IMR-90 (cell line): ENCODE data around the gene IQGAP2. TPM values are rescaled to one million over a fixed set of nuclear protein-coding genes. Genes with fewer than 3 reads are reported as not detected.

Experiments used
- ATAC-seq: fragments of 200-7000 bp; cut with Tn5 transposase; 2 replicates; pipeline ENCODE4 v1.9.1; 2020; ENCODE audit warnings: low read depth, mild to moderate bottlenecking, moderate library complexity
- BruUV-seq: library from RNA; stranded (reverse); fragments of 400-500 nt; replicated peaks from 2 replicates; lab custom pipeline; 2021; lab: Mats Ljungman, UMichigan
- CTCF ChIA-PET: fragments of 300-600 bp; formaldehyde crosslinking; extraction: SDS; loops from one replicate; lab custom pipeline; 2021; ENCODE audit warnings: antibody characterized with exemption; lab: Yijun Ruan, JAX
- POLR2A ChIA-PET: fragments of 300-600 bp; sonication (Branson Sonifier 250); formaldehyde crosslinking; loops from one replicate; lab custom pipeline; 2022; ENCODE audit warnings: antibody characterized with exemption; ENCODE audit not compliant: unreplicated experiment; lab: Charles Lee
- DNase-seq: peaks from one replicate; pipeline ENCODE4 v3.0.0; 2013
- H2AFZ ChIP-seq: replicated peaks from 2 replicates; pipeline ENCODE3; 2013; ENCODE audit warnings: low read length, mild to moderate bottlenecking; ENCODE audit not compliant: poor library complexity
- H2AK5ac ChIP-seq: 2 replicates; pipeline ENCODE4 v1.6.1; 2013; ENCODE audit warnings: low read depth, low read length, inconsistent platforms
- H2AK9ac ChIP-seq: replicated peaks from 2 replicates; pipeline ENCODE3; 2013; ENCODE audit warnings: mild to moderate bottlenecking, low read depth, low read length, moderate library complexity; ENCODE audit not compliant: poor library complexity
- H2BK120ac ChIP-seq: 2 replicates; pipeline ENCODE4 v1.6.1; 2013; ENCODE audit warnings: low read depth, low read length, inconsistent platforms
- H2BK15ac ChIP-seq: 3 replicates; pipeline ENCODE4 v1.6.1; 2013; ENCODE audit warnings: low read depth, low read length, inconsistent platforms
- H2BK20ac ChIP-seq: 2 replicates; pipeline ENCODE4 v1.6.1; 2013; ENCODE audit warnings: low read depth, mild to moderate bottlenecking, inconsistent platforms, low read length, moderate library complexity
- H2BK5ac ChIP-seq: 2 replicates; pipeline ENCODE4 v1.6.1; 2013; ENCODE audit warnings: mild to moderate bottlenecking, low read depth, low read length, inconsistent platforms; ENCODE audit not compliant: poor library complexity, severe bottlenecking
- H3K14ac ChIP-seq: replicated peaks from 2 replicates; pipeline ENCODE4 v1.6.1; 2013; ENCODE audit warnings: low read depth, low read length, inconsistent platforms
- H3K18ac ChIP-seq: 2 replicates; pipeline ENCODE4 v1.6.1; 2013; ENCODE audit warnings: low read depth, low read length, control low read depth
- H3K23ac ChIP-seq: 2 replicates; pipeline ENCODE4 v1.6.1; 2013; ENCODE audit warnings: low read depth, low read length, inconsistent platforms
- H3K27ac ChIP-seq: 2 replicates; pipeline ENCODE4 v1.5.1; 2013; ENCODE audit warnings: mild to moderate bottlenecking, control low read depth, low read length; ENCODE audit not compliant: insufficient read depth
- H3K27me3 ChIP-seq: 2 replicates; pipeline ENCODE4 v1.6.1; 2013; ENCODE audit warnings: low read length; ENCODE audit not compliant: control insufficient read depth, insufficient read depth
- H3K36me3 ChIP-seq: 2 replicates; pipeline ENCODE4 v1.6.1; 2013; ENCODE audit warnings: low read length, mixed read lengths; ENCODE audit not compliant: control insufficient read depth, insufficient read depth
- H3K4ac ChIP-seq: 2 replicates; pipeline ENCODE4 v1.6.1; 2013; ENCODE audit warnings: low read depth, low read length, inconsistent platforms
- H3K4me1 ChIP-seq: 2 replicates; pipeline ENCODE4 v1.6.1; 2013; ENCODE audit warnings: low read length, mixed read lengths; ENCODE audit not compliant: control insufficient read depth, insufficient read depth
- H3K4me2 ChIP-seq: 2 replicates; pipeline ENCODE4 v1.6.1; 2013; ENCODE audit warnings: low read depth, mild to moderate bottlenecking, control low read depth, low read length, moderate library complexity
- H3K4me3 ChIP-seq: 2 replicates; pipeline ENCODE4 v1.5.1; 2013; ENCODE audit warnings: low read depth, mild to moderate bottlenecking, control low read depth, low read length, moderate library complexity; ENCODE audit not compliant: insufficient read depth
- H3K56ac ChIP-seq: 2 replicates; pipeline ENCODE4 v1.6.1; 2013; ENCODE audit warnings: low read length, inconsistent platforms; ENCODE audit not compliant: insufficient read depth; ENCODE audit errors: extremely low read depth
- H3K79me1 ChIP-seq, 2 experiments: 2 replicates each; pipeline ENCODE4 v1.6.1; 2013; ENCODE audit warnings: low read length in 2 of 2, inconsistent platforms in 1 of 2, low read depth in 1 of 2
- H3K9ac ChIP-seq: 2 replicates; pipeline ENCODE4 v1.6.1; 2013; ENCODE audit warnings: low read depth, low read length, control low read depth
- H3K9me1 ChIP-seq: 2 replicates; pipeline ENCODE4 v1.6.1; 2013; ENCODE audit warnings: low read length, inconsistent platforms; ENCODE audit not compliant: insufficient read depth
- H3K9me3 ChIP-seq: 2 replicates; pipeline ENCODE4 v1.6.1; 2013; ENCODE audit warnings: low read length; ENCODE audit not compliant: control insufficient read depth, insufficient read depth
- H4K20me1 ChIP-seq: 2 replicates; pipeline ENCODE4 v1.6.1; 2013; ENCODE audit warnings: low read length, inconsistent platforms; ENCODE audit not compliant: insufficient read depth
- H4K5ac ChIP-seq: 2 replicates; pipeline ENCODE4 v1.6.1; 2013; ENCODE audit warnings: mild to moderate bottlenecking, low read depth, low read length, control low read depth
- H4K8ac ChIP-seq, 2 experiments: 2 replicates each; pipeline ENCODE4 v1.6.1; 2013; ENCODE audit warnings: low read depth in 2 of 2, low read length in 2 of 2, control low read depth in 1 of 2, inconsistent platforms in 1 of 2
- H4K91ac ChIP-seq: 2 replicates; pipeline ENCODE4 v1.6.1; 2013; ENCODE audit warnings: low read depth, low read length, inconsistent platforms; ENCODE audit not compliant: insufficient read depth
- BHLHE40 ChIP-seq: fragments of 150-350 bp; IDR thresholded peaks from 2 replicates; pipeline ENCODE4 v1.6.1; 2016; ENCODE audit warnings: mild to moderate bottlenecking, low read depth, low read length
- CEBPB ChIP-seq: IDR thresholded peaks from 2 replicates; pipeline ENCODE4 v1.6.1; 2012; ENCODE audit warnings: low read depth, low read length, improper control_type of control experiment
- FOS ChIP-seq: fragments of 150-350 bp; IDR thresholded peaks from 2 replicates; pipeline ENCODE4 v1.6.1; 2016; ENCODE audit warnings: low read depth, low read length
- MXI1 ChIP-seq: IDR thresholded peaks from 2 replicates; pipeline ENCODE4 v1.6.1; 2012; ENCODE audit warnings: low read depth, mild to moderate bottlenecking, low read length, moderate library complexity, borderline replicate concordance
- POLR2A ChIP-seq: IDR thresholded peaks from 2 replicates; pipeline ENCODE4 v1.6.1; 2012; ENCODE audit warnings: mild to moderate bottlenecking, low read depth, low read length
- SMC3 ChIP-seq: fragments of 150-350 bp; IDR thresholded peaks from 2 replicates; pipeline ENCODE4 v1.6.1; 2016; ENCODE audit warnings: low read depth, mild to moderate bottlenecking, antibody characterized with exemption, low read length, moderate library complexity
- WGBS, 2 experiments: methylation state at CpG; one replicate each; pipeline versions ENCODE4 v1.1.5 to v1.1.7; 2013; ENCODE audit warnings: missing lambda C conversion rate in 2 of 2; ENCODE audit not compliant: insufficient read length in 1 of 2; ENCODE audit errors: extremely low coverage in 2 of 2; 5-methylcytosine and 5-hydroxymethylcytosine counted together
- dilution Hi-C: fragments of 300-500 bp; cut with HindIII; formaldehyde crosslinking; loops from one replicate; pipeline ENCODE4 v1.14.3; 2018; ENCODE audit warnings: low sequenced_read_pairs; ENCODE audit not compliant: unreplicated experiment
- in situ Hi-C: fragments of 300-500 bp; cut with MboI; formaldehyde crosslinking; loops from 3 replicates; pipeline ENCODE4 v1.14.3; 2019; ENCODE audit warnings: low sequenced_read_pairs, inconsistent platforms, mixed read lengths
- intact Hi-C: fragments of 100-400 bp; cut with micrococcal nuclease; formaldehyde crosslinking; loops from 2 replicates; pipeline ENCODE4 v1.10.0; 2022
- polyA plus RNA-seq, 3 experiments: library from polyadenylated mRNA; depleted of rRNA; stranded (reverse); fragments of >200 nt; gene quantifications; 2 replicates each; pipeline ENCODE4 v1.2.3, GENCODE V29; 2012; ENCODE audit warnings: low replicate concordance in 1 of 3
- total RNA-seq: library from RNA; depleted of rRNA; stranded (reverse); fragments of >200 nt; gene quantifications from 2 replicates; pipeline ENCODE4 v1.2.3, GENCODE V29; 2012
- TF ChIP-seq, protein P1 (sequence below): fragments of 150-350 bp; IDR thresholded peaks from 2 replicates; pipeline ENCODE4 v1.6.1; 2016; ENCODE audit warnings: low read depth, mild to moderate bottlenecking, low read length, moderate library complexity, borderline replicate concordance
- TF ChIP-seq, protein P2 (sequence below): conservative IDR thresholded peaks from 2 replicates; pipeline ENCODE4 v1.5.1; 2012; ENCODE audit warnings: mild to moderate bottlenecking, low read depth, low read length, improper control_type of control experiment

The IQGAP2 gene
- total and polyA plus RNA-seq, 2 of the 4 experiments (the other 2 are of a cell fraction), result 0.21 to 0.36 TPM

DNA sequence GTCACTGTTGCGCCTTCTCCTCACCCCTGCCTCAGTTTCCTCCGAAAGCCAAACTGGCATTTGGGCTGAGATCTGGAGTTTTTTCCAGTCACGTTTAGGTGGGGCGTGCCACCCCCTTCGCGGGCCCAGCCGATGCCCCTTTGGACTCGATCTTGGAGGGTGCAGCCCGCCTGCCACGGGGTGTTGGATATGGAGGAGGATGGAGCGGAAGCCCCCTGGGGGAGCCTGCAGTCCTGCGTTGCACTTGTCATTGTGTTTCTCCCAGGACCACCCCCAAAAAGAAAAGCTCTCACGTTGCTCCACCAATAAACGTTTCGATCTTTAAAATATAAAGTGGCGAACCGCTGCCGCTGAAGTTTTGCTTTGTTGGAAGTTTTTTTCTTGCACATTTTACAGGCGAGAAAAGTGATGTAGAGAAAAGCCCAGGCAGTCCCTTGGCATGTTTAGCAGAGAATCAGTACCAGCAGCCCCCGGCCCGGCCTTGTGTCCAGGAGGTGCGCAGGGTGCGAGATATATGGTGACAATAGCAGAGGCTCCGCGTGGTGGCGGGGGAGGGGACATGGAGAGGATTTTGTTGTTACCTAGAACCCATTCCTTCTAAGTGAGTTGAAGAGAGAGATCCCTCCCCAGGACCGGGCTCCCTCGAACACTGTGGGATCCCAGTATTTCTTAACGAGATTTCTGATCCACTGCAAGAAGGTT, 313.5 kb downstream of the IQGAP2 start:
- TF ChIP-seq, protein P1, sequence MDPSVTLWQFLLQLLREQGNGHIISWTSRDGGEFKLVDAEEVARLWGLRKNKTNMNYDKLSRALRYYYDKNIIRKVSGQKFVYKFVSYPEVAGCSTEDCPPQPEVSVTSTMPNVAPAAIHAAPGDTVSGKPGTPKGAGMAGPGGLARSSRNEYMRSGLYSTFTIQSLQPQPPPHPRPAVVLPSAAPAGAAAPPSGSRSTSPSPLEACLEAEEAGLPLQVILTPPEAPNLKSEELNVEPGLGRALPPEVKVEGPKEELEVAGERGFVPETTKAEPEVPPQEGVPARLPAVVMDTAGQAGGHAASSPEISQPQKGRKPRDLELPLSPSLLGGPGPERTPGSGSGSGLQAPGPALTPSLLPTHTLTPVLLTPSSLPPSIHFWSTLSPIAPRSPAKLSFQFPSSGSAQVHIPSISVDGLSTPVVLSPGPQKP, result no peak
- TF ChIP-seq CEBPB, result no peak
- 0 out of 2 replicates have a peak, but pooled peaks have one; percentile 21 for TF ChIP-seq MXI1
- TF ChIP-seq, protein P2, sequence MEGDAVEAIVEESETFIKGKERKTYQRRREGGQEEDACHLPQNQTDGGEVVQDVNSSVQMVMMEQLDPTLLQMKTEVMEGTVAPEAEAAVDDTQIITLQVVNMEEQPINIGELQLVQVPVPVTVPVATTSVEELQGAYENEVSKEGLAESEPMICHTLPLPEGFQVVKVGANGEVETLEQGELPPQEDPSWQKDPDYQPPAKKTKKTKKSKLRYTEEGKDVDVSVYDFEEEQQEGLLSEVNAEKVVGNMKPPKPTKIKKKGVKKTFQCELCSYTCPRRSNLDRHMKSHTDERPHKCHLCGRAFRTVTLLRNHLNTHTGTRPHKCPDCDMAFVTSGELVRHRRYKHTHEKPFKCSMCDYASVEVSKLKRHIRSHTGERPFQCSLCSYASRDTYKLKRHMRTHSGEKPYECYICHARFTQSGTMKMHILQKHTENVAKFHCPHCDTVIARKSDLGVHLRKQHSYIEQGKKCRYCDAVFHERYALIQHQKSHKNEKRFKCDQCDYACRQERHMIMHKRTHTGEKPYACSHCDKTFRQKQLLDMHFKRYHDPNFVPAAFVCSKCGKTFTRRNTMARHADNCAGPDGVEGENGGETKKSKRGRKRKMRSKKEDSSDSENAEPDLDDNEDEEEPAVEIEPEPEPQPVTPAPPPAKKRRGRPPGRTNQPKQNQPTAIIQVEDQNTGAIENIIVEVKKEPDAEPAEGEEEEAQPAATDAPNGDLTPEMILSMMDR, result no peak
- no peak; the same call in none of the 2 replicates for TF ChIP-seq POLR2A
- TF ChIP-seq BHLHE40, result no peak
- no peak for TF ChIP-seq SMC3
- TF ChIP-seq FOS, result no peak
- no TSS peak for BruUV-seq
- intact Hi-C loops, result loop anchor here (1.0 to 5.0 kb wide), 7 partner anchors 58 to 316 kb away; partner anchors contain the start of genes AGGF1 and F2RL2

More for the DNA sequence above, 313.5 kb downstream of the IQGAP2 start:
- H2BK120ac ChIP-seq, result peak overlapping the region; percentile 92
- POLR2A ChIA-PET, result interaction anchor here (0.6 kb wide), 1 partner anchor 9 kb away, joined by 4 read pairs; no protein-coding TSS in a partner anchor
- H4K20me1 ChIP-seq, result peaks cover 31% of the 10 kb centered on the region; the same call in 1 of the 2 replicates
- peak overlapping the region; percentile 89 for H3K4me2 ChIP-seq
- WGBS, 2 experiments, result no CpG with 5 or more reads among the region's 29 CpGs
- DNase-seq, result no peak
- H2BK15ac ChIP-seq, result peak overlapping the region; percentile 93; the same call in 2 of the 3 replicates
- H3K18ac ChIP-seq, result peak overlapping the region; percentile 74
- peaks cover 11% of the 10 kb centered on the region for H3K4me1 ChIP-seq
- peaks cover 8 to 54% of the 10 kb centered on the region in 2 experiments for H3K79me1 ChIP-seq
- peak; percentile 10; the same call in 1 of the 2 replicates for ATAC-seq
- peak overlapping the region; percentile 85 to 87 for H4K8ac ChIP-seq
- H3K36me3 ChIP-seq, result 0 out of 2 replicates have a peak, but pooled peaks cover 2% of the 10 kb centered on the region
- peak overlapping the region; percentile 88 for H3K56ac ChIP-seq
- peak overlapping the region; percentile 89 for H4K91ac ChIP-seq
- H2AK5ac ChIP-seq, result peak overlapping the region; percentile 86
- peak overlapping the region; percentile 81 for H4K5ac ChIP-seq
- H3K27ac ChIP-seq, result peak overlapping the region; percentile 92
- no peaks in the 10 kb centered on the region for H3K9me3 ChIP-seq
- peak overlapping the region; percentile 63 for H2BK20ac ChIP-seq
- H3K27me3 ChIP-seq, result no peaks in the 10 kb centered on the region
- peak overlapping the region; percentile 95 for H2AFZ ChIP-seq
- peak overlapping the region; percentile 96 for H3K9ac ChIP-seq
- H3K23ac ChIP-seq, result peak overlapping the region; percentile 98
- peak overlapping the region; percentile 87 for H3K14ac ChIP-seq
- H3K9me1 ChIP-seq, result peaks cover 18% of the 10 kb centered on the region
- CTCF ChIA-PET, result interaction anchor here (0.6 to 1.2 kb wide), 2 partner anchors 58 to 118 kb away, joined by 3 read pairs; no protein-coding TSS in a partner anchor
- in situ Hi-C loops, result loop anchor here (10.0 kb wide), 1 partner anchor 112 kb away; no protein-coding TSS in a partner anchor
- H3K4me3 ChIP-seq, result peak overlapping the region; percentile 89
- dilution Hi-C loops, result no loop called here
- H3K4ac ChIP-seq, result peak overlapping the region; percentile 93
- peak overlapping the region; percentile 99 for H2AK9ac ChIP-seq
- peak overlapping the region; percentile 90 for H2BK5ac ChIP-seq
